ENCODE measurements around the gene GADL1.

DNA sequence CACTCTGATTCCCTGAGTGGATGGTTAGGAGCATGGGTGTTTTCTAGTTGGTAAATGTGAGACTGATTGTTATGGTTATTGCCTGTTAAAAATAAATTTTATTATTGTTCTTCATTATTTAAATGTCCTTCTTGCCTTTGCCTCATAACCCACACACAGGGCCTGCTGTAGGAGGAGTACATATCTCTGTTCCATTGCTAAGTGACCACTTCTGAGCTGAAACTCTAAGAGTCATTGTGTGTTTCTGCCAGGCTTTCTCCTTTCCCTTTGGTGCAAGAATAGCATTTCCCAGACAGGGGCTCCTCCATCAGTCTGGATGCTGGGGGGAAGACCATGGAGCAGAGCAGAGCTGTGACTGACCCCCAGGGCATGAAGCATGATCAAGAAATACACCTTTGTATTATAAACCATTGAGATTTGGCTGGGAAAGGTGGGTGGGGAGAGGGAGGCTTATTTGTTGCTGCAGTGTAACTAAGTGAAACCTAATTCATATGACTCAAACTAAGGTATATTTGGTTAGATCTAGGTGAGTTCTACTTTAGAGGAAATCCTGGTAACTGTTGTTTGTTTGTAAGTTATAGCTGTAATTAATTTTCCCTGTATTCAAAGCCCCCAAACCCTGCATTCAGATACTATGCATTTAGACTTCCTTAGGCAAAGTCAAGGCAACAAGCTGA lies 150.7 kb downstream of the GADL1 start:
- no peak for TF ChIP-seq CTCF (IDR thresholded peaks at IDR 0.05)
- no peak for TF ChIP-seq POLR2A (IDR thresholded peaks at IDR 0.05; ENCODE audit: low read length)
- no peak for TF ChIP-seq MAZ (IDR thresholded peaks at IDR 0.05; ENCODE audit: borderline replicate concordance, low read depth, low read length)
- no peak for TF ChIP-seq KDM5A (IDR thresholded peaks at IDR 0.05)
- no peak for TF ChIP-seq MAX (IDR thresholded peaks at IDR 0.05)
- TF ChIP-seq, protein P1, sequence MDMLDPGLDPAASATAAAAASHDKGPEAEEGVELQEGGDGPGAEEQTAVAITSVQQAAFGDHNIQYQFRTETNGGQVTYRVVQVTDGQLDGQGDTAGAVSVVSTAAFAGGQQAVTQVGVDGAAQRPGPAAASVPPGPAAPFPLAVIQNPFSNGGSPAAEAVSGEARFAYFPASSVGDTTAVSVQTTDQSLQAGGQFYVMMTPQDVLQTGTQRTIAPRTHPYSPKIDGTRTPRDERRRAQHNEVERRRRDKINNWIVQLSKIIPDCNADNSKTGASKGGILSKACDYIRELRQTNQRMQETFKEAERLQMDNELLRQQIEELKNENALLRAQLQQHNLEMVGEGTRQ (IDR thresholded peaks at IDR 0.05) = no peak
- no peak for TF ChIP-seq KDM1A (IDR thresholded peaks at IDR 0.05; ENCODE audit: low read depth)
- no peak for TF ChIP-seq CBX8 (IDR thresholded peaks at IDR 0.05)
- TF ChIP-seq NR3C1 (IDR thresholded peaks at IDR 0.05) = no peak
- TF ChIP-seq RFX5 (IDR thresholded peaks at IDR 0.05) = no peak
- TF ChIP-seq PHF8 (IDR thresholded peaks at IDR 0.05; ENCODE audit: borderline replicate concordance, low read depth) = no peak
- TF ChIP-seq RNF2 (IDR thresholded peaks at IDR 0.05; ENCODE audit: borderline replicate concordance, low read depth) = no peak

Data from A549 (cell line).